HS-27A (cell line): ENCODE measurements around the gene KLHDC7B.
A peak's percentile ranks its signal among the peaks of the same experiment; 100 is the strongest.

Experiments
- DNase-seq: peaks from one replicate; pipeline ENCODE4 v3.0.0-alpha.2; 2012; ENCODE audit warnings: low read depth, missing footprints

The KLHDC7B gene

DNA sequence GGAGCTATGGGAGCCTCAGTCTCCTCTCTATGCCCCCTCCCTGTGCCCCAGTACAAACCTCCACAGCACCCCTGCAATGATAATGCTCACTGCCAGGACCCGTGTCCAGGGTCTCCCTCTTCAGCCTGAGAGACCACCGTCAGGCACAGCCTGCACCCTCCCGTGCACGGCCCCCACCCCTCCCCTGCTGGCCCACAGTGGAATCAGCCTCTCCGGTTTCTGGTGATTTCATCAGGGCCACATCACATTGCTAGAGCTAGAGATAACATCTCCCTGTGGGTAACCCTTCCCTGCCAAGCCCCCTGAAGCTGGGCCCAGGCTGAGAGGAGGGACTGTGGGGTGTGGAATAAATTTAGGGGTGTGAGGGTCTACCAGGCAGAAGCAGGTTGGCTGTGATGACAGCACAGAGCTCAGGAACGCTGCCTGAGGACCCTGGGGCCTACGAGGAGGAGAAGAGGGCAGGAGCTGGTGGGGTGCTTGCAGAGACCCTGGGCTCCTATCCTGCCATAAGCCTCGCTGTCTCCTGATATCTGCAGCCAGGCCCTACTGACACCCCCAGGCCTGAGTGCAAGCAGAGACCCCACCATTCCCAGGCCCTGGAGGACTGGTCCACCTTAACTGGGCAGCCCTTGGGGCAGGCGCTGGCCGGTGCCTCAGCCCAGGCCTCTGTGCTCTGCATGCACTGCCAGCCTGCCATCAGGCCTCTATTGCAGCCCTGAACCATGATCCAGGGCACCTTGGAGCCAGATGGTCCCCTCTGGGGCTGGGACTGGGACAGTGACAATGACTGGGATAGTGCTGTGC lies at the start of gene KLHDC7B:
KLHDC7B (plus strand) TSS at position 378 of the 804 bp plus-strand sequence; CDS start at position 723, 345 bp downstream.
- DNase-seq, result no peak

- no peak for DNase-seq
These were observed 48.6 kb upstream of the KLHDC7B start for GRCh38 chr22:50497093-50497492.

GRCh38 chr22:50498322-50498890 lies 47.3 kb upstream of the KLHDC7B start:
- DNase-seq, result no peak

DNA sequence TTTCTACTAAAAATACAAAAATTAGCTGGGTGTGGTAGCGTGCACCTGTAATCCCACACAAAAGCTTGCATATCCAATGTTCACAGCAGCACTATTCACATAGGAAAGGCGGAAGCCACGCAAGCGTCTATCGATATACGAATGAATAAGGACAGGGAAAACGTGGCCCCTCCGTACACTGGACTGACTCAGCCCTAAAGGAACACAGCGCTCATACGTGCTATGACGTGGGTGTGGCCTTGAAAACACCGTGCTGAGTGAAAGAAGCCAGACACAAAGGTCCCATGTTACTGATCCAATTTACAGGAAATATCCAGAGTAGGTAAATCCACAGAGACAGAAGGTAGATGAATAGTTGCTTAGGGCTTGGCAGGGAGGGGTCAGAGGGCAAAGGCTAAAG lies 45.2 kb upstream of the KLHDC7B start:
- DNase-seq, result no peak

GRCh38 chr22:50502096-50502495 lies 43.6 kb upstream of the KLHDC7B start:
- DNase-seq, result no peak

- no peak for DNase-seq
These were observed 42.8 kb upstream of the KLHDC7B start for GRCh38 chr22:50502628-50503474.

DNA sequence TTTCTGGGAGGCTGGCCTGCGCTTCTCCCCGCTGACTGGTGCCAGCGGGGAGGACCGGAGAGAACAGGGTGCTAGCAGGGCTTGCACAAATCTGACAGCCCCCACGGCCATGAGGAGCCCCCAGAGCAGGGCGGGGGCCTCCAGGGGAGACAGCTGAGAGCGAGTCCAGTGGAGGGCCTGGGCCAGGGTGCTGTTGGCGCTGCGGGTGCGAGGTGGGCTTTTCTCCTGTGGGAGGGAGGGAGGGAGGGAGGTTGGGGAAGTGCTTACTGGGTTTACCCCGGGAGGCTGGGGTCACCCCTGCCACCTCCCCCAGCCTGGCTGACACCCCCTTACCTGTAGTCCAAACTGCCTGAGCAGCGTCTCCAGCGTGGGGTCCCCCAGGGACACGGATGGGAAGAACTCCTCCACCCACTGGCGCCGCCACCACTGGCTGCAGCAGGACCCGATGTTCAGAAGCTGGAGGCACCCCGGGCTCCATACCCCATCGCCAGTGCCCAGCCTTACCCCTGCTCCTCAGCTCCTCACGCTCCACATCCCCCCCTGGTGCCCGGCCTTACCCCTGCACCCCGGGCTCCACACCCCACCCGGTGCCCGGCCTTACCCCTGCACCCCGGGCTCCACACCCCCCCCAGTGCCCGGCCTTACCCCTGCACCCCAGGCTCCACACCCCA lies 42.1 kb upstream of the KLHDC7B start:
- no peak for DNase-seq

DNA sequence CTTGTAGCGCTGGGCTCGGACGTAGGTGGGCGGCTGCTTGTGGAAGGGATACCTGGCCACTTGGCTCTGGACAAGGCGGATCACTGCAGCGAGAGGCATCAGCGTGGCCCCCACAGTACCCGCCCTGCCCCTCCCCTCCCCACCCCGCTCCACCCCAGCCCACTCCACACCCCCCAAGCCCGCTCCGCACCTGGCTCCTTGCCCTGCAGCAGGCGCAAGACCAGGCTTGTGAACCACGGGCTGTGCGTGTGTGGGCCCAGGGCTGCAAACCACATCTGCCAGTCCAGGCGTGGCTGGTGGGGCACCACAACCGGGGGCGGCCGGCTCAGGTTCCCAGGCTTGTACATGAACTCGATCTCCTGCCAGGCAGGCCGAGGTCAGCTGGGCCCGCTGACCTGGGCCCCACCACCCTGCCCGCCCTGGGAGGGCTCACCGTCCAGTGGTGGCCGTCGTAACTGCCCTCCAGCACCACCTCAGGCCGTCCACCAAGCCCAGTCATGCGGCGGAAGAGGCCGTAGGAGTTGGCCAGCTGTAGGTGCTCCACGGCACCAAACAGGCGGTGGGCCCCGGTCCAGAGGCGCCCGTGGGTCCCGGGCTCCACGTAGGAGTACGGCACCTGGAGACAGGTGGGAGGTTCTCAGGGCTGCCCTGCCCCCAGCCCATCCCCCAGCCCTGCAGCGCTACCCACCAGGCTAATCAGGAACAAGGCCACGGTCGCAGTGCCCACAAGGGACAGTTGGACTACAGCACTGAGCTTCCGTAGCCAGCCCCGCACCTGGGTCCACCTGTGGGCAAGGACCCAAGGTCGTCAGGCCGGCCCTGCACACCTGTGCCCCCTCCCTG lies 41.1 kb upstream of the KLHDC7B start:
- DNase-seq, result no peak

GRCh38 chr22:50505276-50505775 lies 40.4 kb upstream of the KLHDC7B start:
- no peak for DNase-seq

GRCh38 chr22:50505776-50506610 lies 39.7 kb upstream of the KLHDC7B start:
- DNase-seq, result no peak

- no peak for DNase-seq
These were observed 38.9 kb upstream of the KLHDC7B start for GRCh38 chr22:50506611-50507420.

GRCh38 chr22:50507421-50507990 lies 38.2 kb upstream of the KLHDC7B start, which contains the start of gene LMF2:
Gene LMF2, minus strand, starts transcription at chr22:50507702. Its CDS starts 27 bp downstream, at chr22:50507675.
- DNase-seq, result no peak

DNA sequence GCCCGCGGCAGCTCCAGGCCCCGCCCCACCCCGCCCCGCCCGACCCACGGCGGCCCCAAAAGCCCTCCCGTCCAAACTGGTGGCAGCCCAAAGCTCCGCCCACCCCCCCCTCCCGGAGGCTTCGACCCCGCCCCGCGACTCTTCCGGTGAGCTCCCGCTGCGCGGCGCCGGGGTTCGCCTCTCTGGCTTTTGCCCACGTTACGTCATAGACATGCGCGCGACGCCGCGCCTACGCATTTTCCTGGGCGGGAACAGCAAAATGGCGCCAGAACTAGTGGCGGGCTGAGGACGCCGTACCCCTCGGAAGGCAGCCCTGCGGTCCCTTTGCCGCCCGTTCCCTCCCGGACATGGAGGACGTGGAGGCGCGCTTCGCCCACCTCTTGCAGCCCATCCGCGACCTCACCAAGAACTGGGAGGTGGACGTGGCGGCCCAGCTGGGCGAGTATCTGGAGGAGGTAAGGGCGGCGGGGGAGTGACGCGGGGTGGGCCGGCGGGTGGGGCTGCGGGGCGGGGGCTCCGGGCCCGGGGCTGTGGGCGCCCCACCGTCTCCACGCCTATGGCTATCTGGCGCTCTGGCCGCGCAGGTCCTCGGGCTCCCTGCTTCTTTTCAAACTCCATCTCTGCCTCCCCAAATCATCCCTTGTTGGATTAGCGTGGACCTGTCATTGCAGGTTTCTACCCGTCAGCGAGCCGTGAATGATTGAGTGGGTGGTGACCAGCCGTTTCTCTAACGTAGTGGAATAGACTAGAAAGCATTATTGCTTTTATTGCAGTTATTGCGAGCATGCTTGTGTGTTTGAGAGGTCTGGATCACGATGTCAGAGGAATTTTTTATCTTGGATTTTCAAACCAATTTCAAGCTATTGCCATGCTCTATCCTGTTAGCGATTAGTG lies 37.5 kb upstream of the KLHDC7B start, which contains the start of gene NCAPH2:
NCAPH2 (plus strand) TSS at position 234 of the 894 bp plus-strand sequence; CDS start at position 348, 114 bp downstream.
- peak; percentile 89 for DNase-seq

DNA sequence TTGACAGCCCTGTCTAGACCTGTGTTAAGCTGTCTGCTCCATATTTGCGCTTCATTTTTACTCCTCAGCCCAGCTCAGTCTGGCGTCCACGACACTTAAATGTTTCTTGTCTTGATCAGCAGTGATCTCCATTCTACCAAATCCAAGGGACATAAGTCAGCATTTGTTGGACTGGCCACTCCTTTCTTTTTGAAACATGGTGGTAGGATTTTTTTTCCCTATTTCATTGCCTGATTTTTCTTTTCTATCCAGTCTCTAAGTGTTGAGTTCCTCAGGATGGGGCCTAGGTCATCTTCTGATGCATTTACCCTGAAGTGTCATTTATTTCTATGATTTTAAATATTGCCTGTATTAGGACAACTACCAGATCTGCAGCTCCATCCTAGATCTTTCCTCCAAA lies 36.8 kb upstream of the KLHDC7B start:
- no peak for DNase-seq

DNA sequence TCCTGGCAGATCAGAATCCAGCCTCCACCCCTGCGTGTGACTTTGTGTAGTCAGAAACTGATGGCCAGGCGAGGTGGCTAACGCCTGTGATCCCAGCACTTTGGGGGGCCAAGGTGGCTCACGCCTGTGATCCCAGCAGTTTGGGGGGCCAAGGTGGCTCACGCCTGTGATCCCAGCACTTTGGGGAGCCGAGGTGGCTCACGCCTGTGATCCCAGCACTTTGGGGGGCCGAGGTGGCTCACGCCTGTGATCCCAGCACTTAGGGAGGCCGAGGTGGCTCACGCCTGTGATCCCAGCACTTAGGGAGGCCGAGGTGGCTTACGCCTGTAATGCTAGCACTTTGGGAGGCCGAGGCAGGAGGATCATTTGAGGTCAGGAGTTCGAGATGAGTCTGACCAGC lies 32.5 kb upstream of the KLHDC7B start:
- DNase-seq, result no peak

- DNase-seq, result no peak
These were observed 29.6 kb upstream of the KLHDC7B start for GRCh38 chr22:50516068-50516467.

GRCh38 chr22:50516891-50517290 lies 28.8 kb upstream of the KLHDC7B start:
- no peak for DNase-seq
